Immature natural killer cell (primary cell): Measurements from ENCODE around the gene TRIM8. TPM values are rescaled to one million over a fixed set of nuclear protein-coding genes. Genes with fewer than 3 reads are reported as not detected.
"Not testable (repeated sequence)": the region's sequence is repeated elsewhere in the genome, so short reads cannot be mapped to it uniquely, and the experiment has no call there.

Experiments
- DNase-seq, 3 donors: peaks; one replicate each; pipeline ENCODE4 v3.0.0; 2022; ENCODE audit warnings: mixed read lengths in 1 of 3
- H3K27ac Mint-ChIP-seq, 6 donors: one replicate each; pipeline ENCODE4 v1.8.0; 2020; ENCODE audit warnings: mixed read lengths in 6 of 6, mild to moderate bottlenecking in 5 of 6, inconsistent platforms in 4 of 6, moderate library complexity in 3 of 6
- H3K27me3 Mint-ChIP-seq, 3 donors: one replicate each; pipeline ENCODE4 v1.8.0; 2020 to 2021; ENCODE audit warnings: low read depth in 3 of 3, mild to moderate bottlenecking in 3 of 3, mixed read lengths in 3 of 3, moderate library complexity in 3 of 3, inconsistent platforms in 1 of 3
- H3K36me3 Mint-ChIP-seq, 3 donors: one replicate each; pipeline ENCODE4 v1.8.0; 2020; ENCODE audit warnings: mixed read lengths in 3 of 3, inconsistent platforms in 2 of 3, mild to moderate bottlenecking in 2 of 3
- H3K4me1 Mint-ChIP-seq, 2 donors: one replicate each; pipeline ENCODE4 v1.8.0; 2020; ENCODE audit warnings: inconsistent platforms in 2 of 2, mild to moderate bottlenecking in 2 of 2, mixed read lengths in 2 of 2, moderate library complexity in 1 of 2
- H3K4me3 Mint-ChIP-seq, 5 donors: one replicate each; pipeline ENCODE4 v1.8.0; 2020; ENCODE audit warnings: mild to moderate bottlenecking in 5 of 5, mixed read lengths in 5 of 5, inconsistent platforms in 3 of 5, moderate library complexity in 3 of 5
- H3K9me3 Mint-ChIP-seq, 6 donors: one replicate each; pipeline ENCODE4 v1.8.0; 2020; ENCODE audit warnings: mild to moderate bottlenecking in 6 of 6, mixed read lengths in 6 of 6, inconsistent platforms in 4 of 6, moderate library complexity in 3 of 6
- polyA plus RNA-seq, 3 donors: library from polyadenylated mRNA; unstranded; fragments of 300-500 nt; fragmentation: Illumina TruSeq; gene quantifications; one replicate each; pipeline ENCODE4 v1.2.3, GENCODE V29; 2021

Gene TRIM8
- polyA plus RNA-seq, 3 donors from 2014 or later: 30.5 to 78.8 (median 39.2) TPM

DNA sequence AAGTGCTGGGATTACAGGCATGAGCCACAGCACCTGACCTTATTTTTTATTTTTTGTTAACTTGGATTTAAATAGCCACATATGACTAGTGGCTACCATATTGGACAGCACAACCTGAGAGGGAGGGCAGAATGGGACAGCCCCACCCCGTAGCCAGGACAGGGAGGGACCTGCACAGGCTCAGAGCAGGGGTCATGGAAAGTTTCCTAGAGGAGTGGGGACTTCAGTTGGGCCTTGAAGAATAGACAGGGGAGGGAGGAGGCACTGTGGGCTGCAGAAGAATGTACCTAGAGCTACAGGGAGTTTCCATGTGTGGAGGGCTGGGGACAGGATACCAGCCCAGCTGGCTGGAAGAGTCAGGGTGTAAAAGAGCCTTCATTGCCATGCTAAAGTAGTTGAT lies 8.8 kb downstream of the TRIM8 start:
- Mint-ChIP-seq H3K4me3 (peak overlapping the region; percentile 73 to 88 (median 83)), H3K36me3 (peaks cover 5 to 13% (median 12%) of the 10 kb centered on the region in 3 donors), H3K27me3 (peaks cover 0 to 5% (median 0%) of the 10 kb centered on the region in 3 donors), H3K27ac (peak overlapping the region; percentile 89 to 97 (median 94)), H3K9me3 (no peaks in the 10 kb centered on the region), H3K4me1 (peaks cover 73 to 86% of the 10 kb centered on the region in 2 donors)
- no peak for DNase-seq

DNA sequence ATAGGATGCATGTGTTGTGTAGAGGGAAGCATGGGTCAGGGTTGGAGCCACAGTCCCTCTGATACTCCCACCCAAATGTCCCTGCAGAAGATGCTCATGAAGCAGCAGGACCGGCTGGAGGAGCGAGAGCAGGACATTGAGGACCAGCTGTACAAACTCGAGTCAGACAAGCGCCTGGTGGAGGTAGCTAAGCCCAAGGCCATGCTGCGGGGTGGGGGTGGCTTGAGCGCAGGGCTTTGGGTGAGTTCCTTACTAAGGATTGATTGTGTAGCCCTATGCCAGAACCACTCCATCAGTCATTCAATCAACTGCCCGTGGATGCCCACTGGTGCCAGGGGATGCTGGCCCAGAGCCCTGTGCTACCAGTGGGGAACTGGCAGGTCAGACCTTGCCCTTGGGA lies 10.3 kb downstream of the TRIM8 start:
- peak overlapping the region; percentile 40 to 94 (median 62) for H3K27ac Mint-ChIP-seq
- H3K4me3 Mint-ChIP-seq: peak overlapping the region in 1 of 5 donors; percentile 35
- peaks cover 0 to 6% (median 1%) of the 10 kb centered on the region in 3 donors for H3K27me3 Mint-ChIP-seq
- H3K4me1 Mint-ChIP-seq: peaks cover 69 to 78% of the 10 kb centered on the region in 2 donors
- no peaks in the 10 kb centered on the region for H3K9me3 Mint-ChIP-seq
- peaks cover 8 to 17% (median 13%) of the 10 kb centered on the region in 3 donors for H3K36me3 Mint-ChIP-seq
- DNase-seq: no peak

DNA sequence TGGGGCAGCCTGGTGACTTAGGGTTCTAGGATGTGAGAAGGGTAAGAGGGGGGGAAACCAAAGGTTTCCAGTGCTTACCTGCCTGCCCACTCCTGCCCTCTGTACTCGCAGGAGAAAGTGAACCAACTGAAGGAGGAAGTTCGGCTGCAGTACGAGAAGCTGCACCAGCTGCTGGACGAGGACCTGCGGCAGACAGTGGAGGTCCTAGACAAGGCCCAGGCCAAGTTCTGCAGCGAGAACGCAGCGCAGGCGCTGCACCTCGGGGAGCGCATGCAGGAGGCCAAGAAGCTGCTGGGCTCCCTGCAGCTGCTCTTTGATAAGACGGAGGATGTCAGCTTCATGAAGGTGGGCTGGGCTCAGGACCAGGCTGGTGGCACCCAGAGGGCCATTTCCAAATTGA lies 10.7 kb downstream of the TRIM8 start:
- H3K27ac Mint-ChIP-seq: peak overlapping the region in 1 of 6 donors; percentile 94
- H3K36me3 Mint-ChIP-seq: peaks cover 8 to 17% (median 13%) of the 10 kb centered on the region in 3 donors
- H3K4me3 Mint-ChIP-seq: no peak overlapping the region

GRCh38 chr10:102656026-102656425 lies 11.7 kb downstream of the TRIM8 start:
- Mint-ChIP-seq H3K4me1 (peaks cover 70 to 74% of the 10 kb centered on the region in 2 donors), H3K27ac (no peak overlapping the region), H3K36me3 (peaks cover 8 to 17% (median 13%) of the 10 kb centered on the region in 3 donors), H3K4me3 (no peak overlapping the region), H3K27me3 (peaks cover 0 to 5% (median 1%) of the 10 kb centered on the region in 3 donors), H3K9me3 (no peaks in the 10 kb centered on the region)
- DNase-seq: no peak

More for the DNA sequence above, 10.7 kb downstream of the TRIM8 start:
- H3K9me3 Mint-ChIP-seq: no peaks in the 10 kb centered on the region
- peaks cover 0 to 6% (median 1%) of the 10 kb centered on the region in 3 donors for H3K27me3 Mint-ChIP-seq
- peaks cover 70 to 74% of the 10 kb centered on the region in 2 donors for H3K4me1 Mint-ChIP-seq
- no peak for DNase-seq

GRCh38 chr10:102656791-102657371 lies 12.6 kb downstream of the TRIM8 start:
- Mint-ChIP-seq H3K27me3 (peaks cover 0 to 7% (median 1%) of the 10 kb centered on the region in 3 donors), H3K4me1 (peaks cover 69 to 74% of the 10 kb centered on the region in 2 donors)

DNA sequence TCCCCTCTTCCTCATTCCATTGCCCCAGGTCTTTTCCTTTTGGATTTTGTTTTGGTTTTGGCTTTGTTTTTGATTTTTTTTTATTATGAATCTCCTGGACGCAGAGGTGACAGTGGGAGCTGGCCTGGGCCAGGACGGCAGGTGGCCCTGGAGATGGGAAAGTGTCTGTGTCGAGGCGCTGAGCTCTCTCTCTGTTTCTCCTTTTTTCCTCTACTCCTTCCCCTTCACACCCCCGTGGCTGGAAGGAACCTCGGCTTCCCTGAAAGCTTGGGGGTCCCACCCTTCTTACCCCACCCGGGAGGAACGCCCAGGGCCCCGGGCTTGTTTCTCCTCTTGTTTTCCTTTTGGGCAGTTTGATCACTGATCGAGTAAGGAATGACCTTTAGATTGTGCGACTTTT lies 13.2 kb downstream of the TRIM8 start:
- peaks cover 3 to 7% (median 4%) of the 10 kb centered on the region in 3 donors for H3K27me3 Mint-ChIP-seq
- H3K36me3 Mint-ChIP-seq: peaks cover 8 to 17% (median 13%) of the 10 kb centered on the region in 3 donors
- H3K4me1 Mint-ChIP-seq: peaks cover 67 to 74% of the 10 kb centered on the region in 2 donors

More at GRCh38 chr10:102656791-102657371, 12.6 kb downstream of the TRIM8 start:
- Mint-ChIP-seq H3K36me3 (peaks cover 8 to 17% (median 13%) of the 10 kb centered on the region in 3 donors), H3K4me3 (no peak overlapping the region), H3K9me3 (no peaks in the 10 kb centered on the region), H3K27ac (no peak overlapping the region)
- no peak for DNase-seq

GRCh38 chr10:102657984-102658724 lies 13.9 kb downstream of the TRIM8 start:
- Mint-ChIP-seq H3K27ac (peak overlapping the region in 5 of 6 donors; percentile 3 to 74 (median 40)), H3K4me1 (peaks cover 62 to 67% of the 10 kb centered on the region in 2 donors), H3K36me3 (peaks cover 8 to 17% (median 11%) of the 10 kb centered on the region in 3 donors), H3K9me3 (no peaks in the 10 kb centered on the region), H3K27me3 (peaks cover 6 to 9% (median 6%) of the 10 kb centered on the region in 3 donors), H3K4me3 (no peak overlapping the region)
- no peak for DNase-seq

More for the DNA sequence above, 13.2 kb downstream of the TRIM8 start:
- Mint-ChIP-seq H3K4me3 (no peak overlapping the region), H3K9me3 (no peaks in the 10 kb centered on the region), H3K27ac (peak overlapping the region in 4 of 6 donors; percentile 6 to 60 (median 32))
- DNase-seq: no peak

- Mint-ChIP-seq H3K4me1 (peaks cover 55 to 61% of the 10 kb centered on the region in 2 donors), H3K36me3 (peaks cover 8 to 17% (median 8%) of the 10 kb centered on the region in 3 donors), H3K27ac (peak overlapping the region in 2 of 6 donors; percentile 51 to 74), H3K9me3 (no peaks in the 10 kb centered on the region), H3K4me3 (no peak overlapping the region), H3K27me3 (peaks cover 6 to 9% (median 6%) of the 10 kb centered on the region in 3 donors)
- DNase-seq: no peak
Observed at GRCh38 chr10:102658802-102659201, 14.5 kb downstream of the TRIM8 start.

- Mint-ChIP-seq H3K4me1 (peaks cover 39 to 42% of the 10 kb centered on the region in 2 donors), H3K27ac (peak overlapping the region; percentile 81 to 90 (median 87))
- DNase-seq: peak; percentile 70 to 73 (median 70)
Observed at GRCh38 chr10:102660888-102661657, 16.8 kb downstream of the TRIM8 start.

DNA sequence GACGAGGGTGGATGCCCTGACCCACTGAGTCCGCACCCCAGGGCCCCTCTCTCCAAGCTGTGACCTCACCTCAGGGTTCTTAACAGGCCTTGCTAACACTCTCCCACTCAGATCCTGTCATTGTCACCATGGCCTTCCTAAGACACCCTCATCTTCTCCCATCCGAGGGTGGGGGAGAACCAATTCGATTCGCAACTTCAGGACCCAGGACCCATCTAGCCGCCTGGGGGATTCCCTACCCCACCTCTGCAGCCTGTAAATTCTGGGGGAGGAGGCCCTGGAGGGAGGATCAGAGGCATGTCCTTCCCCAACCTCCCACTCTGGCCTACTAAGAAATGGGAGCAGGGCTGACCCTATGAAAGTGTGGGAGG lies 17.4 kb downstream of the TRIM8 start:
- H3K27ac Mint-ChIP-seq: peak overlapping the region; percentile 81 to 90 (median 87)
- no peak for DNase-seq
- peaks cover 3 to 13% (median 4%) of the 10 kb centered on the region in 3 donors for H3K36me3 Mint-ChIP-seq
- peaks cover 39 to 42% of the 10 kb centered on the region in 2 donors for H3K4me1 Mint-ChIP-seq
- peak overlapping the region; percentile 62 to 83 (median 78) for H3K4me3 Mint-ChIP-seq
- H3K9me3 Mint-ChIP-seq: no peaks in the 10 kb centered on the region
- H3K27me3 Mint-ChIP-seq: peaks cover 6 to 9% (median 6%) of the 10 kb centered on the region in 3 donors

More at GRCh38 chr10:102660888-102661657, 16.8 kb downstream of the TRIM8 start:
- H3K9me3 Mint-ChIP-seq: no peaks in the 10 kb centered on the region
- peaks cover 6 to 9% (median 6%) of the 10 kb centered on the region in 3 donors for H3K27me3 Mint-ChIP-seq
- peak overlapping the region; percentile 62 to 83 (median 78) for H3K4me3 Mint-ChIP-seq
- H3K36me3 Mint-ChIP-seq: peaks cover 3 to 13% (median 4%) of the 10 kb centered on the region in 3 donors

DNA sequence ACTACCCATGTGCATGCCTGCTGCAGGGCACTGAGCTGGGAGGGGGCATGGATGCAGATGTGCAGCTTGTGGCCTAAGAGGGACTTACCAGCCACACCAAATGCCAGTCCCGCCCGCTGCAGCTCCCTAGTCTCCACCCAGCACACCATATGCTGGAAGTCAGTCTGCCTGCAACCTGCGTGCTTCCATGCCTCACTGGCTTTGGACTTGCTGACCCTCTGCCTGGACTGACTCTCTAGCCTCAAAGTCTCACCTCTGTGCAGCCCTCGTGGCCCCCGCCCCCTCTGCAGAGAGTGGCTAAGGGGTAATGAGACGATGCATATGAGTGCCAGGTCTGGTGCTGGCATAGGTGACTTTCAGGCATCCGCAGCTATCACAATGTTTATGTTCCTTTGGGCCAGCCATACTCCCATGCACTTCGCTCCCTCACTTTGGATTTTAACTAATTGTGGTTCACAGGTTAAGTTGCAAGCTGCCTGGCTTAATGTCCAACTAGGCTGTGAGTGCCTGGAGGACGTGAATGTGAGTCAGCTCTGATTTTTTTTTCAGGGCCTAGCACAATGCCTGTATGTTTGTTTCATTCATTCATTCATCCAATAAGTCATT lies 21.7 kb downstream of the TRIM8 start:
- no peaks in the 10 kb centered on the region for H3K36me3 Mint-ChIP-seq
- peak overlapping the region in 1 of 6 donors; percentile 45 for H3K27ac Mint-ChIP-seq
- H3K9me3 Mint-ChIP-seq: no peaks in the 10 kb centered on the region
- DNase-seq: no peak
- peaks cover 4 to 9% (median 6%) of the 10 kb centered on the region in 3 donors for H3K27me3 Mint-ChIP-seq
- H3K4me1 Mint-ChIP-seq: peaks cover 15 to 16% of the 10 kb centered on the region in 2 donors
- no peak overlapping the region for H3K4me3 Mint-ChIP-seq

GRCh38 chr10:102667411-102667810 lies 23.1 kb downstream of the TRIM8 start:
- not testable (repeated sequence) for DNase-seq, H3K4me3 Mint-ChIP-seq, H3K9me3 Mint-ChIP-seq, H3K36me3 Mint-ChIP-seq, H3K4me1 Mint-ChIP-seq, H3K27me3 Mint-ChIP-seq
- H3K27ac Mint-ChIP-seq: peak overlapping the region in 2 of 6 donors; percentile 5 to 12
